Left ventricle myocardium inferior (tissue), 1 donor: ENCODE data around the gene RAB6B. TPM values are rescaled to one million over a fixed set of nuclear protein-coding genes. Genes with fewer than 3 reads are reported as not detected.

ENCODE experiments used
- DNase-seq: peaks from one replicate; pipeline ENCODE4 v3.0.0-alpha.2; 2020
- H3K27ac ChIP-seq: fragments of 200-600 bp; replicated peaks from 2 replicates; pipeline ENCODE4 v1.8.0; 2021
- H3K27me3 ChIP-seq: fragments of 200-600 bp; 2 replicates; pipeline ENCODE4 v1.8.0; 2021; ENCODE audit warnings: low read depth
- H3K36me3 ChIP-seq: fragments of 200-600 bp; 2 replicates; pipeline ENCODE4 v1.8.0; 2021
- H3K4me1 ChIP-seq: fragments of 200-600 bp; 2 replicates; pipeline ENCODE4 v1.8.0; 2021
- H3K4me3 ChIP-seq: fragments of 200-600 bp; 2 replicates; pipeline ENCODE4 v1.8.0; 2021; ENCODE audit warnings: mild to moderate bottlenecking, moderate library complexity
- H3K9me3 ChIP-seq: fragments of 200-600 bp; replicated peaks from 2 replicates; pipeline ENCODE4 v1.8.0; 2021
- CTCF ChIP-seq: fragments of 200-600 bp; IDR thresholded peaks from 2 replicates; pipeline ENCODE4 v1.8.0; 2021; ENCODE audit warnings: antibody characterized with exemption, mild to moderate bottlenecking, borderline replicate concordance
- intact Hi-C: fragments of 100-400 bp; cut with micrococcal nuclease; formaldehyde crosslinking; loops from one replicate; pipeline ENCODE4 v1.11.0; 2022
- total RNA-seq: library from RNA; stranded (reverse); fragmentation: NEBNext Ultra II Directional; extraction: Animal tissue kit (Norgen Biotek cat#: 25700); gene quantifications from one replicate; pipeline ENCODE4 v1.2.1, GENCODE V29; 2021
- donor health status: DM: no; HTN: yes; CAD: no; lungs with severe emphysema.

Gene RAB6B
- total RNA-seq, 1 donor from 2014 or later = 59.1 TPM

GRCh38 chr3:133865136-133865855 is 30.4 kb downstream of the RAB6B start:
- no peaks in the 10 kb centered on the region for H3K36me3 ChIP-seq
- peaks cover 44% of the 10 kb centered on the region for H3K4me1 ChIP-seq
- intact Hi-C loops = no loop called here
- no peak overlapping the region for H3K4me3 ChIP-seq
- H3K9me3 ChIP-seq = no peaks in the 10 kb centered on the region
- no peaks in the 10 kb centered on the region for H3K27me3 ChIP-seq
- DNase-seq = no peak
- no peak overlapping the region for H3K27ac ChIP-seq
- no peak for TF ChIP-seq CTCF

- Histone ChIP-seq H3K27ac (no peak overlapping the region), H3K36me3 (no peaks in the 10 kb centered on the region), H3K9me3 (no peaks in the 10 kb centered on the region), H3K4me1 (peaks cover 47% of the 10 kb centered on the region), H3K4me3 (no peak overlapping the region), H3K27me3 (no peaks in the 10 kb centered on the region)
- intact Hi-C loops = no loop called here
- no peak for TF ChIP-seq CTCF
- no peak for DNase-seq
Measured at GRCh38 chr3:133864616-133865015, 31.1 kb downstream of the RAB6B start.

- Histone ChIP-seq H3K4me3 (no peak overlapping the region), H3K9me3 (no peaks in the 10 kb centered on the region), H3K27me3 (no peaks in the 10 kb centered on the region), H3K4me1 (peaks cover 43% of the 10 kb centered on the region), H3K36me3 (no peaks in the 10 kb centered on the region), H3K27ac (no peak overlapping the region)
- no peak for DNase-seq
- TF ChIP-seq CTCF = no peak
- intact Hi-C loops = no loop called here
Measured at GRCh38 chr3:133863911-133864310, 31.8 kb downstream of the RAB6B start.

- no peak overlapping the region for H3K27ac ChIP-seq
- peaks cover 32% of the 10 kb centered on the region for H3K4me1 ChIP-seq
- no peak overlapping the region for H3K4me3 ChIP-seq
- DNase-seq = no peak
- H3K27me3 ChIP-seq = no peaks in the 10 kb centered on the region
- no peaks in the 10 kb centered on the region for H3K9me3 ChIP-seq
- no peaks in the 10 kb centered on the region for H3K36me3 ChIP-seq
- TF ChIP-seq CTCF = no peak
- intact Hi-C loops = no loop called here
Measured at GRCh38 chr3:133862161-133862560, 33.5 kb downstream of the RAB6B start.

GRCh38 chr3:133860519-133860918 is 35.2 kb downstream of the RAB6B start:
- Histone ChIP-seq H3K4me1 (peaks cover 45% of the 10 kb centered on the region), H3K9me3 (no peaks in the 10 kb centered on the region), H3K4me3 (no peak overlapping the region), H3K36me3 (no peaks in the 10 kb centered on the region), H3K27me3 (no peaks in the 10 kb centered on the region), H3K27ac (no peak overlapping the region)
- TF ChIP-seq CTCF = no peak
- no peak for DNase-seq
- intact Hi-C loops = no loop called here
